ENCODE results near the gene TEX26.
A peak's percentile ranks its signal among the peaks of the same experiment; 100 is the strongest.

Gene TEX26

DNA sequence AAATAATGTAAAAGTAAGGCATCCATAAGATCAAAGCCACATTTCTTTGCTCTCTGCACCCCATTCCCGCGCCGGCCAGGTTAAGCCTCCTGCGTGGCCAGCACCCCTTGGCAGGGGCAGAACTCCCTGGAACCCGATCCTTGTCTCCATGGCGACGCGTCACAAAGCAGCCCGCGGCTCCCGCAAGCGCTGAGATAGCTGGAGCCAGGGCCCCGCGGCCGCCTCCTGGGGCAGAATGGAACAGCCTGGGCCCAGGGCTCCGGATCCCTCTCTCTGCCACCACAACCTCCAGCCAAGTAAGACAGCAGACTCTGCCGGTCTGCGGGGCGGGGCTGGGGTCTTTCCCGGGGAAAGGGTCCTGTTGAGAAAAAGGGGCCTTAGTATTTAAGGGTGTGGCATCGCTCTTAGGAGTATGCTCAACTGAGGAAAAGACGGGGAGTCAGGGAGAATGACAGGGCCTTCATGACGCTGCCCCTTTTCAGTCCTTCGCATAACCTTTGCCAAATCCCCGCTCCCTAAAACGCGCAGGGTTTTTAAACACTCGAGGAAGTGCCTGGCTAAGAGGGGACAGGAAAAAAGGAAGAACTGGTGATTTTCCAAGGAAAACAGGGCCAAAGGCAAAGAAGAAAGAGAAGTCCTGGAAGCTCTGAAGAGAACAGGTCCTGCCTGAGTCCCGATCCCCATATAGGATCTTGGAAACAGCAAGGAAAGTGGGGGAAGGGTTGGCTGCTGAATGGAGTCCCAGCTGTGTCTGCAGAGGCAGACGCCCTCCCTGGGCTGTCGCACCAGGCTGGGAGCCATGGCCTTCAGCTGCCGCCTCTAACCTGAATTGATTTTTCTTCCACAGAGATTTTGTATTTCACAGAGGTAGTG is at the start of gene TEX26:
Gene TEX26 (plus strand): TSS at position 176 of the 873 bp plus-strand sequence. CDS start 60 bp downstream, at position 236.
- DNase-seq = no peak

DNA sequence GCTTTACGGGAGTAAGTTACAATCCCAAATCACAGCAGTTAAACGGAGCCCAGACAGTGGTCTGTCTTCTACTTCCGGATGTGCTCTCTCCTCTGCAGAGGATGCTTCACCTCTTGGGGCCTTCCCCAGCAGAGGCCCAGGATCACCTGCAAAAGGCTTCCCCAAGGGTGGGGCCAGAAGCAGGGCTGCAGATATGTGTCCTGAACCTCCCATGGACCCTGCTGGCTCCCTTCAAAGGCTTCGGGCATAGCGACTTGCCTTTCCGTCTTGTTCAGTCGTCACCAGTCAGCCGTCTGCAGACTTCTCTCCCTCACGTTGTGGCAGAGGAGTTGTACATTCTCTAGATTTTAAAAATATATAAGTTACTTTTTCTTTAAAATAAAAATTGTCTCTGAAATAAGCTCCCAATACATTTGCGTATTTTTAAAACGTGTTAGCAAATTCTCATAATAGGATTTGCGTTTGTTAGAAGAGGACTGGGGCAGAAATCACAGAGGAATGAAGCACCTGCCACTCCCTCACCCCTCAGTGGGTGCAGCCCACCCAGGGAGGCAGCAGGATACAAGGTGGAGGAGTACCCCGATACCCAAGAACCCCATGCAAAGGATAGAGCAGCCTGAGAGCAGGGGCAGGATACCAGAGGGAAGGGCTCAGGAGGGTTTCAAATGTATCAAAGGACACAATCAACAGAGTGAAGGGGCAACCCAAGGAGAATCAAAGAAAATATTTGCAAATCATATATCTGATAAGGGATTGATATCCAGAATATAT is 49.3 kb upstream of the TEX26 start:
- DNase-seq = no peak

DNA sequence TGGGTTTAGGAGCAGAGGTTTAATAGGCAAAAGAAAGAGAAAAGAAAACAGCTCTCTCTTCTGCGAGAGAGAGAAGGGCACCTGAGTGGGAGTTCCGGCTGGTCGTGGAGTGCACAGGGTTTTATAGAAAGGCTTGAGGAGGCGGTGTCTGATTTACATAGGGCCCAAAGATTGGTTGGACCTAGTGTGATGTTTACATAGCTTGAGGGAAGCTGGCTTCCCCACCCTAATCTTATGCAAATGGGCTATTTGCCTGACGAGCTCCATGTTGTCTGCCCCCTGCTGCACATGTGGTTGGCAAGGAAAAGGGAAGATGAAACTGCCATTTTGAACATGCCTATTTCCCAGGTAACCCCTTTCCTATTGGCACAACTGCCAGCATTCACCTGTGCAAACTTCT is 47.9 kb upstream of the TEX26 start:
- DNase-seq = no peak

DNA sequence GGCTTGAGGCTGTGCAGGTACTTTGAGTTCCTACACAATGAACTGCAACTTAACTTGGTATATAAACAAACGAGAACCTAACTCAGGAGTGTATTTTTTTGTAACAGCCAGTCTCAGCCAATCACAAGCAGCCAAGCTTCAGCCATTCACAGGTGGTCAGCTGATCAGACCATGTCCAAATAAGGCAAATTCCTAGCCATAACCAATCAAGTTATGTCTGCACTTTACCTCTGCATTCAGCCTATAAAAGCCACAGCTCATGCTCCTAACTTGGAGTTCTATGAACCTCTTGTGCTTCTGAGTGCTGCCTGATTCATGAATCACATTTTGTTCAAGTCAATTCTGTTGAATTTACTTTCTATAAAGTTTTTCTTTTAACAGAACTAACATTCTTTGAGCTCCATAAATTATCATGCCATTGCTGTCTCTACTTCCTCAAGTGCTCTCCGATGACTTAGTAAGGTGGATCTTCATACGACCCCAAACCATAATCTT is 43.2 kb upstream of the TEX26 start:
- no peak for DNase-seq

DNA sequence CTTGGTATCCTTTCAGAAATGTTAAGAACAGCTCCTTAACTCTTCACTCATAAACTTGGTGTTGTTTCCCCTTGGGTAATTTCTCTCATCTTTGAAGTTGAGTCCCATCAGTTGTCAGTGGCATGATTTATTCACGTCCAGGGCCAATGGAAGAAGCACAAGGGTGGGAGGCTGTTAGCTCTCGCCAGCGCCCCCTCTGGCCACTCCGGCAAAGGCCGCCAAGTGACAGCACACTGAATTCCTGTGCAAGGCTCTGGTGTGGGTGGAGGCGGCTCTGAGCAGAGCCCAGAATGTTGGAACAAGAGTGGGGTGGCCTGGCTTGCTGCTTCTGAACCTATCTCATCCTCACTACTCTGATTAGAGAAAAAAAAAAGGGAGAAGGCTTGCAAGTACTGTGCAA is 39.5 kb upstream of the TEX26 start:
- DNase-seq = peak; percentile 11

DNA sequence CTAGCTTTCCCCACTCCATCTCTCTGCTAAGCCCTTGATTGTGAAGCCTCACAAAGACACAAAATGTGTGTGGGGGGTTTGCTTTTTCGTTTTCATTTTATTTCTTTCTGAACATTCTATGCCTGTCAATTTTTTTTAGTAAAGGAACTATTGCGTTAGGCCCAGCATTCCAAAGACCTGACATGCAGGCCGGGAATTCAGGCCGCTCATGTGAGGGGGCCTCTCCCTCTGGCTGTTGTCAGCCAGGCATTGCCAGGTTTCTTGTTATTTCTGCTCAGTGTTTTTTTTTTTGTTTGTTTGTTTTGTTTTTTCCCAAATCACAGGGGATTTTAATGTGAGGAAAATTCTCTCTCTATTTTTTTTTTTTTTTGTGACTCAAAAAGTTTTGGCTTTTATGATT is 36.7 kb upstream of the TEX26 start:
- DNase-seq = no peak

DNA sequence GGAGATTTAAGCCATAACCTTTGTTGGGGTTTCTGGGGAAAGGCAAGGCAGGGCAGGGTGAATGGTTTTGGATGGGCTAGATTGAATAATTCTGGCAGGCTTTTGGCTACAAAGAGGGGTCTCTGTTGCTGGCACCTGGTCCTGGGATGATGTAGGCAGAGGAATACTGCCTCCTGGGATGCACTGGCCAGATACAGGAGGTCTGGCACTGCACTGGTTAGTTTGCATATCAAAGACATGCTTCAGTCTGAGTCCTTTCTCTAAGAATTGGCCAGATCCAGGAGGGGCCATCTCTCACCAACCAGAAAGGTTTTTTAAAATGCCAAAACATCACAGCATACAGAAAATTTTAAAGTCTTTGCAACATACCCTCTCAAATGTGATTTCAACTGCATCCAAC is 34.4 kb upstream of the TEX26 start:
- DNase-seq = no peak

DNA sequence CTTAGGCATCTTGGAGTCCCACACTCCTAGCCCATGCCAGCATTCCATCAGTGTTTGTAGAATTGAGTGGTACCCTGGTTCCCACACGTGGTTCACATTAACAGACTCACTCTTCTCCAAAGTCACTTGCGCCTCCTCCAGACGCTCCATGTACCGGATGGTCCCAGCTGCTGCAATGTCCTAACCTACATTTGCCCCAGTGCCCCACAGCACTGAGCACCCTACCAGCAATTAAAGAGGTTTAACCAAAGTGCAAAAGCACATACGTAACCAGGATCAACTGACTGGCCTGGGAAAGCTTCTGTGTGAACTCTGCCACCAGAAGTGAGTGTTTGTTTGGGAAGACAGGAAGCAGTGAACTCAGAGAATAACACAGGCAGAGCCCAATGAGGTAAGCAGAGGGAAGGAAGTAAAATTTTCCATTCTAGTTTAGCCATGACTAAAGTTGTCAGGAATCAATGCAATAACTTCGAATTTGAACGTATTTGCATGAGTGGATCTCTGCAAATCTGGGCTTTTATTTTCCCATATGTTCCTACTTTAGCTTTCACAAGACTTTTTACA is 33.7 kb upstream of the TEX26 start:
- peak; percentile 7 for DNase-seq

DNA sequence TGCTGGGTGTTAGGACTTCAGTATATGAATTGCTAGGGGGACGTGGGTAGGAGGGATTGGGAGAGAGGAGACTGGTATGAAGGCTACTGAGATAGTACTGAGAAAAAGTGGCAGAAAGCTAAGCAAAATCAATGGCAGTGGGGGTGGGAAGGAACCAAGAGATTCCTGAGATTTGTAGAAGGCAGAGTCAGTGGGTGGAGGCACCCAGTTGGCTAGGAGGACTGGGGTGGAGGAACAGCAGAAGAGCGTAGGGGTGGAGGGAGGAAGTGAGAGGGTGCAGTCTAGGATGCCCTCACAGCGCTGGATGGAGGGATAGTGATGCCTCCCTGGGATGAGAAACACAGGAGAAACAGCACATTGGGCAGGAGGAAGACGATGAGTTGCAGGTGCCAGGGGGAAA is 32.0 kb upstream of the TEX26 start:
- no peak for DNase-seq

DNA sequence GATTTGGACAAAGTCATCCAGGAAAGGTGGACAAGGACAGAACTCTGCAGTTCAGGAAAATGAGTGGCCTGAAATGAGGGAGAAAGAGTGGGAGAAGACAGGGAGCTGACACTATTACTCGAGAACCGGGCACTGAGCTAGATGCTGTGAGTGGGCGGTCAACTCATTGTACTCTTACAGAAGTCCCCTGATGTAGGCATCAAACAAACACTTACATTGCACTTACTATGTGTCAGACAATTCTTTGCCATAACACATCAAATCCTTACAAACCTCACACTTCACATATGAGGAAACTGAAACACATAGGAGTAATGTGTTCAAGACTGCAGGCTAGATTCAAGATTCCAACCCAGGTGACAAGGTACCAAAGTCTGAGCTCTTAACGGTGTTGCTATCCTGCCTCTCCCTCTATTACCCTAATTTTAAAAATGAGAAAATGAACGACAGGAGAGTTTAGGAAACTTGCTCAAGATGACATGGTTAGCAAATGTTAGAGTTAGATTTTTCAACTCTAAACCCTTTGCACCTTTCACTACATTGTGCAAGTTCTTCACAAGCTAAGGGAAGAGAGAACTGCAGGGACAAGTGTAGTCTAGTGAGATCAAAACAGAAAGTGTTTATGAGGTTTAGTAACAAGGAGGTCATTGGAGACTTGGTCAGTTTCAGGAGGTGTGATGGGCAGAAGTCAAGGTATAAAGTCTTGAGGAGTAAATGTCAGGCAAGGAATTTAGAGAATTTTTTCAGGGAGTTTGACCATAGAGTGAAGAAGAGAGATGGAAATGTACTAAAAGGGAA is 31.3 kb upstream of the TEX26 start:
- DNase-seq = no peak

DNA sequence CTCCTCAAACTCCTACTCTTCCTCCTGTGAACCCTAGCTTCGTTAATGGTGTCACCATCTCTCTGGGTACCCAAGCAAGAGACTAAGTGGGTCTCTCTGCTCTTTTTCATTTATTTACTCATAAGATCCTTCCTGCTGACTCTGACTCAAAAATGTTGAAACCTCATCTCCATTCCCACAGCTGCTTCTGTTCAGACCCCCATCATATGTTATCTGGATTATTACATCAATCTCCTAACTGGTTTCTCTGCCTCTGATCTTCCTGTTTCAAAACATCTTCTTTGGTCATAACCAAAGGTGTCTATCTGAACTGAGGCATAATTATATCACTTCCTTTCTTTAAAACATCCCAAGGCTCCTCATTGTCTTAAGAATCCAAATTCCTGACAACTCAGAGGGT is 28.4 kb upstream of the TEX26 start:
- no peak for DNase-seq

DNA sequence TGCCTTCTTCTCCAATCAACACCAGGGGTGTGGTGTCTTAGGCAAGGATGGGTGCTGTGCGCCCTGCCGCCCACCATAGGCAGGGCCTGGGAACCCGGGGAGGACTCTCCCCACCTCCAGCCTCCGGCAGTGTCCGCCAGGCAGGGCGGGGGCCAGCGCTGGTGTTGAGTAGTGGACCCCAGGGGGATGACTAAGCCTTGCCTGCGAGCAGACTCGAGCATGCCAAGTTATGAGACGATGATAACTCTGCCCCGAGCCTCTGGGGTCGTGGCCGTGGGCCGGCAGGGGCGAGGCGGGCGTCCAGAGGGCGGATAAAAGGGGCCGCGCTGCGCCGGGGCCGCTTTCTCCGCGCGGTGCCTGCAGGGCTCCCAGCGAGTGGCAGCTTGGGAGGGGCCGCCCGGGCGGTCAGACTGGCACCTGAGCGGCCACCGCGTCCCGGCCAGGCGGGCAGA is 26.5 kb upstream of the TEX26 start, which contains the start of gene MEDAG:
Gene MEDAG (plus strand): TSS at position 340 of the 452 bp plus-strand sequence. CDS start 245 bp downstream, outside the sequence.
- no peak for DNase-seq

DNA sequence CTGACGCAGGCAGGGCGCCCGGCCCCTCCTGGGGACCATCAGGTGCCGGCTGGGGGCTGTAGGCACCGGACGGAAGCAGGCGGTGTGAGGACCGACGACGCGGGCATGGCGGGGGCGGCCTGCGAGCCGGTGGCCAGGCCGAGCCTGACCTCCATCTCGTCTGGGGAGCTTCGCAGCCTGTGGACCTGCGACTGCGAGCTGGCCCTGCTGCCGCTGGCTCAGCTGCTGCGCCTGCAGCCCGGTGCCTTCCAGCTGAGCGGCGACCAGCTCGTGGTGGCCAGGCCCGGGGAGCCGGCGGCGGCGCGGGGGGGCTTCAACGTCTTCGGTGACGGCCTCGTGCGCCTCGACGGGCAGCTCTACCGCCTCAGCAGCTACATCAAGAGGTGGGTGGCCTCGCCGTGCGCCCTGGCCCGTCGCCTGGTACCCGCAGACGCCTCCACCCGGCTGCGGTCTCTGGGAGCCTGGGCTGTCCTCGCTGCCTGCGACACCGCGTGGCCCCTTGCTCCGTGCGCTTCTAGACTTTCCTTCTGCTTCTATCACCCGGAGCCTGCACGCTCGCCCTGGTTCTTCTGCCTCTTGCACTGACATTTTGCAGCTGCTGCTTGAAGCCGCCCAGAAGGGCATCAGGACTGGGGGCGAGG is 25.9 kb upstream of the TEX26 start:
- no peak for DNase-seq

DNA sequence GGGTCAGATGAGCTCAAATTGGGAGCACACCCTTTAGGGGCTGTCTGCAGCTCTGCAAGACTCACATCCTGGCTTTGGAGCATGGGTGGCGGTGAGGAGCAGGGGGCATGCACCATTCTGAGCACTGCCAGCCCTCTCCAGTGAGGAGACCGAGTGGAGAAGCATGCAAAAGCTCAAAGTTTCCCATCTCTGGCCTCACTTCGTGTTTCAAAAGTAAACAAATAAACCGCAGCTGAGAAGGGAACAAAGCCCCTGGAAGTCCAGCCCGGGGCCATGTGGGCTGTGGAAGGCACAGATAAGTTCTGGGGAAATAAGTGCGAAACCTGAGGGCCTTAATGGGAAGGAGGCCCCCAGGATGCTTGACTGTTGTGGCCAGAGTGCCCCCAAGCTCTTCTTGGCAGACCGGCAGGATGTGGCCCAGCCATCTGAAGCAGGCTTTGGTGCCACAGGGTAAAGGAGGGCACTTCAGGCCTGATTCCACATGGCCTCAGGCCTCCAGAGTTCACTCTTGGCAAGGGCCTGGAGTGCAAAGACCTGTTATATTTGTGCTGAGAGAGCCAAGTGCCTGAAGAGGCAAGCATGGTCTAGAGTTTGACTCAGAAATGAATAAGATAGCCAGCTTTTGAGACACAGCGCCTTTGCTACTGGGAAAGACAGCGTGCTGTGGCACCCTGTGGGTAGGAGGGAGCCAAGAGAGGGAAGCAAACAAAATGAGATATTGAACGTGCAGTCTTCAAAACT is 25.2 kb upstream of the TEX26 start:
- no peak for DNase-seq

DNA sequence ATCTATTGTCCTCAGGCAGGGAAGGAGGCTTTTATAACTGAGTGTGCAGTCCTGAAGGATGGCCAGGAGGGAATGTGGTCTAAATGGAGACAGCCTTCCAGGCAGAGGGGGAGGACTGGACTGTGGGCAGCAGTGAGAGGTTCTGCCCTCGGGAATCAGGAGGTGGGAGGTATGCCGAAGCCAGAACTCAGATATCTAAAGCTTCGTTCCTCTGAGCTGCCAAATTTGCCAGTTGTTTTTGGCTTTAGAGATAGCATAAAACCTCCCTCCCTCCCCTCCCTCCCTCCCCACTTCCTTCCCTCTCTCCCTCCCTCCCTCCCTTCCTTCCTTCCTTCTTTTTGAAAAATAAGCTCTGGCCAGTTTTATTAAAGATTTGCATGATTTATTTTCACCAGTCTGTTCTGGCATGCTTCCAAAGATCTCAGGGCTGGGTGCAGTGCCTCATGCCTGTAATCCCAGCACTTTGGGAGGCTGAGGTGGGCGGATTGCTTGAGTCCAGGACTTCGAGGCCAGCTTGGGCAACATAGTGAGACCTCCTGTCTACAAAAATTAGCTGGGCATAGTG is 24.0 kb upstream of the TEX26 start:
- no peak for DNase-seq

DNA sequence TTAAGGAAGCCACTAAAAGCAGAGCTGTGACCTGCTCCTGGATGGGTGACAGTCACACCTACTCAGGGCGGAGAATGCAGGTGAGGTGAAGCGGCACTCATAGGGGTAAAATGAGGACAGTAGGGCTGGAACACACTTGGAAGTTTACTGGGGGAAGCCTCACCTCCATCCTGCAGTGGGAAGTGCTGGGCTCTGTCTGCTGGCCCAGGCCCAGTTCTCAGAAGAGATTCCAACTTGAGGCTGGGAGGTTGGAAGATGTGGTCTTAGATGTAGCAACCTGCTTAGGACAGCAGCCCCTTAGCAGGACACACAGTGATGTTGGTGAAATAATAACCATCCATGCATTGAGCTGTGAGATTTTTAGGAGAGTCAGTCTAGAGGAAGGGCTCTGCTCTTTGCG is 21.8 kb upstream of the TEX26 start:
- no peak for DNase-seq

DNA sequence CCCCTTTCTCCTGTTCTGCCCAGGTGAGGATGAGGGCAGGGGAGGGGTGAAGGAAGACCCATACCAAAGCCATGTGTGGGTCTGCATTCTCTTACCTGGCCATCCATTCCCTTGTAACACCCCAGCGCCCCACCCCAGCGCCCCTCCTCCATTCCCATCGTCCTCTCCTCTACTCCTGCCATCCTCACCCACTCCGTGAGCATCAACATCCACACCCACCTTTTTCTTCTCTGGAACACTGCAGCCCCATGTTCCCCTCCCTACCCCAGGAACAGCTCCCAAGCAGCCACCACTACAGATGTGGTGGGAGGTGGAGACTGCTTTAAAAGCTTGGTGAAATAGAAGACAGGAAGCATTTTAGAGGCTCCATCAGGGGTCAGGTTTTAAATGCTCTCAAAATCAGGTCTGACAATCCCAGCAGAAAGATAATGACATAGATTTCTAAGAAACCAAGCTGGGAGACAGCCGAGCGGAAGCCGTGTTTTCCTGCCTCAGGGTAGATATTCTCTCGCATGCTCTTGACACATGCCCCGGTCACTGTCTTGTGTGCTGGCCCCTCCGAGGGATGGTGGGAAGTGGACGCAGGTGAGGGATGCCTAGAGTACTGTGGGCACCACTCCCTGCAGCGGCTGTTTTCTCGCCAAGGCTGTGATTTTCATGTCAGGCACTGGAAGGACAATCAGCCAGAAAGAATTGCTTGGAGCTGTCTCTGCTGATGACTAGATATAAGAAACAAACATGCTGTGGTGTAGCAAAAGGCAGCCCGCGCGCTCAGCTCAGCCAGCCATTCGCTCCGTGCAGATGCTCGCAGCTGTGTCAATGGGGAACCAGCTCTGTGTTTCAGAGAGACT is 16.5 kb upstream of the TEX26 start:
- DNase-seq = no peak

DNA sequence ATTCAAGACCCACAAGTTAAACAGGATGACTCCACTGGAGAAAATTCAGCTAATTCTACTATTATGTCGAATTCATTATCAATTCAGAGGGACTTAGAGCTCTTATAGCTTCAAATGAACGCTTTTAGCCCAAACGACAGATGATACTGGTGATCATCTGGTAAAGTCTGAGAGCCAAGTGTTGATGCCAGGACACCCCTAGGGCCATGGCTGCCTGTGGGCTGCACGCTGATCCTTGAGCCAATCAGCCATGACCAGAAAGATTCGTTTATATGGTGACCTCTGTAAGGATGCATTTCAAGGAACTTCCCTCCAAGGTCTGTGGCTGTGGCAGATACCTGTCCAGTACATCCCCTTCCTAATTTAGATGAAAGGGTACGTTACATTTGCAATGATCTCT is 15.5 kb upstream of the TEX26 start:
- no peak for DNase-seq

DNA sequence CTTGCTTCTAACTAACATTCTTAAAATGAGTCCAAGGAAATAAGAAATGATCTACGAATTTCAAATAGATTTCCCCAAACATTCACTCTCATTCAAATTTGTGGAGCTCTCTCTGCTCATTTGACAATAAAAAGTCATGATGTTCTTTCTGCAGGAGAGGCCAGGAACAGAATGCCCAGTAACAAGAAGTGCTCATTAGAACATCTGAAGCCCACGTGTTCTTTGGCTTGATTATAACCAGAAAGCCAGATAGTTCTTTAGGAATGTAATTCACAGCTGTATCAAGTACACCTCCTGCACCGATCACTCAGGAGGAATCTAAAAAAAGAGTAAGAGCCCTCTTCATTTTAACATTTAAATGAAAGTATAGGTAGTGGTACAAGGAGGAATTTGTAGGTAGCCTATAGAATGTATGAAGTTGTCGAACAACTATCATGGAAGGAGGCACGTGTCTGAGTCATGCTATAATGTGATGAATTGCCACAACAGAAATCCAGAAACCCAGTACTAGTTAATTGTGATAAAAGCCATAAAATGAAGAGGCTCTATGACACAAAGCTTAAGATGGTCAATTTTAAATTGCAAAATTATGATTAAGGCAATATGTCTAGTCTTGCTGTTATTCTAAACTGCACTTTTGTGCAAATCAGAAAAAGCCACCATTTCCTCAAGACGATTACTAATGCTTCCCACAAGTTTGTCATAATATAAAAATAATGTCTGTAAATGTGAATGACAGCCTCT is 13.6 kb upstream of the TEX26 start:
- DNase-seq = no peak

Measured in activated CD4-positive, alpha-beta T cell treated with anti-CD3 and anti-CD28 coated beads, Interleukin-10, Interleukin-2, amounts not matched to agents 100 ng/mL and 50 ng/mL, durations not matched to agents 16 hours and 8 hours (primary cell).